H9 (cell line): ENCODE results near the gene PALD1. TPM values are rescaled to one million over a fixed set of nuclear protein-coding genes. Genes with fewer than 3 reads are reported as not detected.

Source experiments
- DNase-seq: peaks from one replicate; pipeline ENCODE4 v3.0.0-alpha.2; 2017
- H2AFZ ChIP-seq: one replicate; pipeline ENCODE4 v1.6.1; 2013; ENCODE audit warnings: mild to moderate bottlenecking, low read length, control low read depth, moderate library complexity
- H2AK5ac ChIP-seq: 2 replicates; pipeline ENCODE4 v1.6.1; 2013; ENCODE audit warnings: low read length, control low read depth, mixed read lengths; ENCODE audit not compliant: insufficient read length
- H2BK120ac ChIP-seq: one replicate; pipeline ENCODE4 v1.6.1; 2013; ENCODE audit warnings: low read depth, mild to moderate bottlenecking, low read length, control low read depth, inconsistent platforms; ENCODE audit not compliant: poor library complexity, severe bottlenecking
- H2BK12ac ChIP-seq: 2 replicates; pipeline ENCODE4 v1.6.1; 2013; ENCODE audit warnings: low read length, control low read depth, mixed read lengths, low read depth; ENCODE audit not compliant: insufficient read length
- H2BK15ac ChIP-seq: 2 replicates; pipeline ENCODE4 v1.6.1; 2013; ENCODE audit warnings: low read depth, low read length, control low read depth
- H2BK20ac ChIP-seq: one replicate; pipeline ENCODE4 v1.6.1; 2013; ENCODE audit warnings: low read depth, mild to moderate bottlenecking, low read length, control low read depth, inconsistent platforms; ENCODE audit not compliant: poor library complexity, severe bottlenecking
- H2BK5ac ChIP-seq: 2 replicates; pipeline ENCODE4 v1.6.1; 2013; ENCODE audit warnings: low read length, control low read depth, mixed read lengths; ENCODE audit not compliant: insufficient read length
- H3K14ac ChIP-seq: 2 replicates; pipeline ENCODE4 v1.6.1; 2013; ENCODE audit warnings: low read length, control low read depth; ENCODE audit not compliant: insufficient read depth
- H3K18ac ChIP-seq: 2 replicates; pipeline ENCODE4 v1.6.1; 2013; ENCODE audit warnings: low read depth, mild to moderate bottlenecking, mixed read lengths, low read length, control low read depth; ENCODE audit not compliant: insufficient read length
- H3K23ac ChIP-seq: 2 replicates; pipeline ENCODE4 v1.6.1; 2013; ENCODE audit warnings: low read length, control low read depth, mixed read lengths, low read depth; ENCODE audit not compliant: insufficient read length
- H3K23me2 ChIP-seq: 2 replicates; pipeline ENCODE4 v1.6.1; 2013; ENCODE audit warnings: low read depth, mild to moderate bottlenecking, mixed read lengths, low read length, control low read depth; ENCODE audit not compliant: insufficient read length, poor library complexity, severe bottlenecking
- H3K27ac ChIP-seq: 2 replicates; pipeline ENCODE4 v1.5.1; 2013; ENCODE audit warnings: low read length, control low read depth, mixed read lengths, low read depth; ENCODE audit not compliant: insufficient read length
- H3K27me3 ChIP-seq: 2 replicates; pipeline ENCODE4 v1.6.1; 2013; ENCODE audit warnings: low read length, control low read depth, inconsistent platforms; ENCODE audit not compliant: insufficient read depth
- H3K4ac ChIP-seq: 2 replicates; pipeline ENCODE4 v1.6.1; 2013; ENCODE audit warnings: low read depth, mild to moderate bottlenecking, control low read depth, inconsistent platforms, low read length, moderate library complexity
- H3K4me1 ChIP-seq: 2 replicates; pipeline ENCODE4 v1.6.1; 2013; ENCODE audit warnings: low read length, control low read depth, inconsistent platforms; ENCODE audit not compliant: insufficient read depth
- H3K4me2 ChIP-seq: 2 replicates; pipeline ENCODE4 v1.6.1; 2013; ENCODE audit warnings: low read length, control low read depth, mixed read lengths; ENCODE audit not compliant: insufficient read length, insufficient read depth
- H3K56ac ChIP-seq: 2 replicates; pipeline ENCODE4 v1.6.1; 2013; ENCODE audit warnings: low read depth, mild to moderate bottlenecking, mixed read lengths, low read length, control low read depth; ENCODE audit not compliant: insufficient read length
- H3K79me1 ChIP-seq: 2 replicates; pipeline ENCODE4 v1.6.1; 2013; ENCODE audit warnings: low read depth, mild to moderate bottlenecking, moderate library complexity, low read length, control low read depth, inconsistent platforms; ENCODE audit not compliant: insufficient read depth, poor library complexity, severe bottlenecking
- H3K79me2 ChIP-seq: 2 replicates; pipeline ENCODE4 v1.6.1; 2013; ENCODE audit warnings: low read length, control low read depth, inconsistent platforms; ENCODE audit not compliant: insufficient read depth
- H3K9ac ChIP-seq: 2 replicates; pipeline ENCODE4 v1.6.1; 2013; ENCODE audit warnings: low read length, control low read depth, mixed read lengths; ENCODE audit not compliant: insufficient read length; ENCODE audit errors: extremely low read depth
- H3K9me3 ChIP-seq: one replicate; pipeline ENCODE4 v1.6.1; 2013; ENCODE audit warnings: low read depth, low read length, inconsistent platforms; ENCODE audit not compliant: control insufficient read depth
- H3T11ph ChIP-seq: one replicate; pipeline ENCODE4 v1.6.1; 2013; ENCODE audit warnings: mild to moderate bottlenecking, low read length, control low read depth, inconsistent platforms
- H4K20me1 ChIP-seq: one replicate; pipeline ENCODE4 v1.6.1; 2013; ENCODE audit not compliant: control insufficient read depth, insufficient read length, insufficient read depth
- H4K5ac ChIP-seq: 2 replicates; pipeline ENCODE4 v1.6.1; 2013; ENCODE audit warnings: low read depth, mild to moderate bottlenecking, mixed read lengths, low read length, control low read depth; ENCODE audit not compliant: insufficient read length
- H4K8ac ChIP-seq: replicated peaks from 2 replicates; pipeline ENCODE4 v1.6.1; 2013; ENCODE audit warnings: low read length, control low read depth, mixed read lengths, low read depth; ENCODE audit not compliant: insufficient read length
- H4K91ac ChIP-seq: 2 replicates; pipeline ENCODE4 v1.6.1; 2013; ENCODE audit warnings: low read depth, mild to moderate bottlenecking, moderate library complexity, mixed read lengths, low read length, control low read depth; ENCODE audit not compliant: insufficient read length
- H3K27ac Mint-ChIP-seq, 3 experiments: 2 replicates in 2 of 3; 3 replicates in 1 of 3; pipeline ENCODE4 v1.8.0; 2020 to 2021; ENCODE audit warnings: mixed read lengths in 3 of 3, mild to moderate bottlenecking in 1 of 3, moderate library complexity in 1 of 3
- H3K27me3 Mint-ChIP-seq: 2 replicates; pipeline ENCODE4 v1.8.0; 2021; ENCODE audit warnings: low read depth, mild to moderate bottlenecking, moderate library complexity, mixed read lengths
- H3K36me3 Mint-ChIP-seq, 3 experiments: 2 replicates in 2 of 3; 3 replicates in 1 of 3; pipeline ENCODE4 v1.8.0; 2020 to 2021; ENCODE audit warnings: low read depth in 3 of 3, mixed read lengths in 3 of 3; ENCODE audit not compliant: insufficient read depth in 1 of 3
- H3K4me1 Mint-ChIP-seq, 2 experiments: 2 replicates each; pipeline ENCODE4 v1.8.0; 2020; ENCODE audit warnings: mixed read lengths in 2 of 2
- H3K4me3 Mint-ChIP-seq, 2 experiments: 2 replicates in 1 of 2; 3 replicates in 1 of 2; pipeline ENCODE4 v1.8.0; 2020 to 2021; ENCODE audit warnings: mild to moderate bottlenecking in 2 of 2, mixed read lengths in 2 of 2, moderate library complexity in 1 of 2
- H3K9me3 Mint-ChIP-seq, 2 experiments: 2 replicates in 1 of 2; 3 replicates in 1 of 2; pipeline ENCODE4 v1.8.0; 2020; ENCODE audit warnings: mild to moderate bottlenecking in 2 of 2, mixed read lengths in 2 of 2, moderate library complexity in 1 of 2
- CTCF ChIP-seq: fragments of 200-600 bp; sonication (generic); conservative IDR thresholded peaks from 3 replicates; pipeline ENCODE4 v1.8.0; 2021; ENCODE audit warnings: antibody characterized with exemption, mild to moderate bottlenecking
- WGBS: extraction: QIAGEN DNeasy Blood & Tissue Kit; methylation state at CpG from one replicate; pipeline ENCODE4 v1.1.7; 2013; ENCODE audit warnings: missing lambda C conversion rate, low lambda C conversion rate, mixed read lengths; ENCODE audit not compliant: insufficient read length; ENCODE audit errors: extremely low coverage; 5-methylcytosine and 5-hydroxymethylcytosine counted together
- total RNA-seq: library from RNA; stranded (reverse); gene quantifications from 2 replicates; pipeline ENCODE4 v1.2.1, GENCODE V29; 2021

Gene PALD1
- total RNA-seq, 1 experiment from 2014 or later, result 21.1 TPM

- Histone ChIP-seq H3K9me3 (no peaks in the 10 kb centered on the region), H3K14ac (no peak overlapping the region), H3K79me2 (no peaks in the 10 kb centered on the region), H2BK120ac (no peak overlapping the region), H3K23me2 (no peaks in the 10 kb centered on the region), H3K27ac (no peak overlapping the region), H4K91ac (no peak overlapping the region), H2AFZ (no peak overlapping the region), H3K56ac (no peak overlapping the region), H3K4me2 (no peak overlapping the region), H2BK5ac (no peak overlapping the region), H3K79me1 (no peaks in the 10 kb centered on the region), H4K20me1 (no peaks in the 10 kb centered on the region), H4K5ac (no peak overlapping the region), H2BK15ac (no peak overlapping the region), H2AK5ac (no peak overlapping the region), H2BK20ac (no peak overlapping the region), H3K9ac (no peak overlapping the region), H2BK12ac (no peak overlapping the region), H4K8ac (no peak overlapping the region), H3K18ac (no peak overlapping the region), H3K23ac (no peak overlapping the region), H3K4me1 (no peaks in the 10 kb centered on the region; the same call in 1 of the 2 replicates), H3T11ph (no peak overlapping the region), H3K27me3 (no peaks in the 10 kb centered on the region), H3K4ac (no peak overlapping the region)
- Mint-ChIP-seq H3K27ac (no peak overlapping the region), H3K4me1 (peaks cover 14 to 16% of the 10 kb centered on the region in 2 experiments), H3K36me3 (peaks cover 0 to 9% (median 4%) of the 10 kb centered on the region in 3 experiments; a peak in 5 of 7 replicates), H3K9me3 (no peaks in the 10 kb centered on the region), H3K27me3 (no peaks in the 10 kb centered on the region), H3K4me3 (no peak overlapping the region)
- TF ChIP-seq CTCF, result no peak
- no CpG with 5 or more reads among the region's 5 CpGs for WGBS
- DNase-seq, result no peak
These were observed 54.6 kb downstream of the PALD1 start for GRCh38 chr10:70533189-70533558.
